Esophagus (tissue), 2 donors: Measurements from ENCODE around the gene KIRREL1. TPM values are rescaled to one million over a fixed set of nuclear protein-coding genes. Genes with fewer than 3 reads are reported as not detected.

Source experiments
- H3K27ac ChIP-seq, 2 donors: one replicate each; pipeline ENCODE4 v1.5.1; 2013; ENCODE audit warnings: low read depth in 2 of 2, mild to moderate bottlenecking in 2 of 2, inconsistent platforms in 1 of 2, low read length in 1 of 2, moderate library complexity in 1 of 2
- H3K27me3 ChIP-seq, 2 donors: one replicate each; pipeline ENCODE4 v1.6.1; 2013; ENCODE audit warnings: low read length in 2 of 2, control low read depth in 1 of 2, mild to moderate bottlenecking in 1 of 2; ENCODE audit not compliant: insufficient read depth in 2 of 2, control insufficient read depth in 1 of 2
- H3K36me3 ChIP-seq, 2 donors: one replicate each; pipeline ENCODE4 v1.6.1; 2013; ENCODE audit warnings: low read length in 1 of 2; ENCODE audit not compliant: control insufficient read depth in 2 of 2, insufficient read depth in 2 of 2
- H3K4me1 ChIP-seq, 2 donors: one replicate each; pipeline ENCODE4 v1.6.1; 2013; ENCODE audit warnings: low read length in 1 of 2; ENCODE audit not compliant: control insufficient read depth in 2 of 2, insufficient read depth in 2 of 2
- H3K4me3 ChIP-seq, 2 donors: one replicate each; pipeline ENCODE4 v1.5.1; 2013; ENCODE audit warnings: low read length in 2 of 2, mild to moderate bottlenecking in 2 of 2, low read depth in 1 of 2, moderate library complexity in 1 of 2
- H3K9me3 ChIP-seq, 2 donors: one replicate each; pipeline ENCODE4 v1.6.1; 2013; ENCODE audit warnings: mild to moderate bottlenecking in 2 of 2, low read depth in 1 of 2, low read length in 1 of 2, moderate library complexity in 1 of 2; ENCODE audit not compliant: control insufficient read depth in 2 of 2, insufficient read depth in 1 of 2
- WGBS, 2 donors: extraction: QIAGEN DNeasy Blood & Tissue Kit; methylation state at CpG; one replicate each; pipeline ENCODE4 v1.1.7; 2013; 5-methylcytosine and 5-hydroxymethylcytosine counted together
- polyA plus RNA-seq, 2 donors: library from polyadenylated mRNA; stranded (reverse); fragments of 200-250 nt; gene quantifications; one replicate each; pipeline ENCODE4 v1.2.3, GENCODE V29; 2013
- donor health status: healthy with polysubstance abuse.
- donor health status: Bipolar disorder and iron deficiency.

KIRREL1 gene
- polyA plus RNA-seq, 2 donors: 2.9 to 3.7 TPM

DNA sequence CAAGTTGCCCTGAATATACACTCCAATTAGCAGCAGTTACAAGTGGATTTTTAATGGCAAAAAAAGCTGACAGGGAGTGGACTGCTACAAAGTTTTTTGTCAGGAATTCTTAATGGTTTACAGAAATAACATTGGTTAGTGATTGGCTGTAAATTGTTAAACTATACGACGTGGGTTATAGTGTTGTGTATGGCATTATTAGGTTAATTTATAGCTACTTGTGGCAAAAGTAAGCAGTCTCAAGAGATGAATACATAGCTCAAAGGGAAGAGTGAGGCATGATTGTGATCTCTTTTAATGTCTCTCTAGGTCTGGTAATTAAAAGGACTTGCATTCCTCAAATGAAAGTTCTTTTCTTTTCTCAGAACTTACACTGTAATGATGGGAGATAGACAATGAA lies 111.4 kb downstream of the KIRREL1 start:
- Histone ChIP-seq H3K27ac (no peak overlapping the region), H3K27me3 (no peaks in the 10 kb centered on the region), H3K4me3 (no peak overlapping the region), H3K9me3 (peaks cover 0 to 3% of the 10 kb centered on the region in 2 donors), H3K36me3 (no peaks in the 10 kb centered on the region), H3K4me1 (no peaks in the 10 kb centered on the region)
- 40 to 49% methylated on average over 2 of the region's 2 CpGs for WGBS, 2 donors

DNA sequence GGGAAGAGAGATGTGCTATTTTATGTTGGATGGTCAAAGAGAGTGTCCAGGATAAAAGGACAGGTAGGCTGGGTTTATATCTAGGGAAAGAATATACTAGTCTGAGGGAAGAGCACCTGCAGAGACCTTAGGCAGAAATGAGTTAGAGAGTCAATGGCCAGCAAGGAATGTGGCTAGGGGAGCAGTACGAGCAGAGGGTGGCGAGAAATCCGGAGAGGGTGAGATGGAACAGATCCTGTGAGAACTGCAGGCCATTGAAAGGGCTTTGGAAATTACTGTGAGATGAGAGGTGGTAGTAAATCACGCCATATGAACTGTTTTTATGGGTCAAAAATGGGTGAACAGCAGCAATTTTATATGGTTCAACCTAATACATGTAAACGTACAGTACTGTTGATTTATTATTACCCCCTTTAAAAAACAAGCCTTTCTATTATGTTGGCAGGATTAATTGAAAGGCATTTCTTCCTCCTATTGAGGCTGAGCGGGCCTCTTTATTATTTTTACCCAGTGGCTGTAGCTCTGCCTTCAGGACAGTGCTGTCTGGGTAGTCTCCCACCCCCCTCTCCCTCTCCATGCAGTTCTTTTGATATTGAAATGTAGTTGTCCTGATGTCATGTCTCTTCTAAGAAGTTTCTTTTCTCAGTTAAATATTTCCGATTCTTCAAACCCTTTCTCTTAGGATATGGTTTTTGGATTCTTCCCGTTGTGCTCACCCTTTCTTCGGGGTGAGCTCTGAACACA lies 112.1 kb downstream of the KIRREL1 start:
- Histone ChIP-seq H3K27ac (no peak overlapping the region), H3K27me3 (no peaks in the 10 kb centered on the region), H3K4me3 (no peak overlapping the region), H3K36me3 (no peaks in the 10 kb centered on the region), H3K9me3 (peaks cover 0 to 3% of the 10 kb centered on the region in 2 donors), H3K4me1 (no peaks in the 10 kb centered on the region)
- WGBS, 2 donors: 67 to 72% methylated on average over 9 of the region's 9 CpGs

DNA sequence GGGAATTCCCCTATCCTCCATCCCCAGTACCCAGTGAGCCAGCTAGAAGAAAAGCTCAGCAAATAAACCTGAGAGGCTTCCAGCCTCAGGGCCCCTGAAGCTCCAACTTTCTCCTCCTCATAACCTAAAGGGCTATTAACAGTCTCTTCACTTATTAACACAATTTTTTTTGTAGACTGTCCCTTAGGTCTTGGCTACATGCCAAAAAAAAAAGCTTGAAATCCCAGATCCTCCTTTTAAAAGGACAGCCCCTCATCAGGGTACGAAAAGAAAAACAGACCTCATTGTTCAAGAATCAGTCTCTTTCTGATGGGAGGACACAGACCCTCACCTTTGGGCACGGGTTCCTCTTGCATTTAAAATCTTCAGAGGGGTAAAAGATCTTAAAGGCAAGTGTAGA lies 114.5 kb downstream of the KIRREL1 start:
- H3K4me3 ChIP-seq: no peak overlapping the region
- no peaks in the 10 kb centered on the region for H3K27me3 ChIP-seq
- H3K9me3 ChIP-seq: peaks cover 0 to 3% of the 10 kb centered on the region in 2 donors
- H3K27ac ChIP-seq: no peak overlapping the region
- 46 to 54% methylated on average over 2 of the region's 2 CpGs for WGBS, 2 donors
- H3K4me1 ChIP-seq: no peaks in the 10 kb centered on the region
- H3K36me3 ChIP-seq: no peaks in the 10 kb centered on the region

DNA sequence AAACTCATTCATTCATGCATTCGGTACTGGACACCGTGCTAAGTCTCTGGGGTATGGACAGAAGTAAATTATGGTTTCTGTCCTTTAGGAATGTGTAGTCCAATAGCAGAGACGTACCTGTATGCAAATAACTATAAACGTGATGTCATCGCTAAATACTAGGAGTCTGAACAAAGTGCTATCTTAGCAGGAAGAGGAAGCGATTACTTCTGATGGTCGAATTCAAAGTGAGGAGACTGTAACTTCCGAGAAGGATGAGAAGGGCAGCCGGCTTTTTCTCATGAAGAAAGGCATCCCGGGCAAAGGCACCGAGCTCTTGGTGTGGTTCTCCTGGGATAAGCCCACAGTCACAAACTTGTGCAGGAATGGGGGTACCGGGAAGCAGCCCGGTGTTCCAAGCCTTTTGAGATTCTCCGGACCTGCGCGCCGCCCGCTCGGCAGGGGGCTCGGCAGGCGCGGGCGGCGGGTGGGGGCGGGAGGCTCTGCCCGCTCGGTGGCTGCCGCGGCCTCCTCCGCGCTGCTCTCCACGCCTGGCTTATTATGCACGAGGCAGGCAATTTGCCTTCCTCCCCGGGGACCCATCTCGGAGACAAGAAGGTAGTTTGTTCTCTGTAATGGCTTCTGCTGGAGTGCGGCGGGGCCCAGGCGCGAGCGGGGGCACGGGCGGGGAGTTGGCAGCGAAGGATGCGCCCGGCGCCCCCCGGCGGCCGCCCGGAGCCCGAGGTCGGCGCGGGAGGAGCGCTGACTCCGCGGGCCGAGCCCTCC lies 119.7 kb downstream of the KIRREL1 start:
- H3K9me3 ChIP-seq: peaks cover 0 to 3% of the 10 kb centered on the region in 2 donors
- no peaks in the 10 kb centered on the region for H3K36me3 ChIP-seq
- H3K4me3 ChIP-seq: peak overlapping the region; percentile 47 to 55
- no peak overlapping the region for H3K27ac ChIP-seq
- no peaks in the 10 kb centered on the region for H3K4me1 ChIP-seq
- no peaks in the 10 kb centered on the region for H3K27me3 ChIP-seq
- WGBS, 2 donors: 5 to 6% methylated on average over 49 to 58 of the region's 58 CpGs

DNA sequence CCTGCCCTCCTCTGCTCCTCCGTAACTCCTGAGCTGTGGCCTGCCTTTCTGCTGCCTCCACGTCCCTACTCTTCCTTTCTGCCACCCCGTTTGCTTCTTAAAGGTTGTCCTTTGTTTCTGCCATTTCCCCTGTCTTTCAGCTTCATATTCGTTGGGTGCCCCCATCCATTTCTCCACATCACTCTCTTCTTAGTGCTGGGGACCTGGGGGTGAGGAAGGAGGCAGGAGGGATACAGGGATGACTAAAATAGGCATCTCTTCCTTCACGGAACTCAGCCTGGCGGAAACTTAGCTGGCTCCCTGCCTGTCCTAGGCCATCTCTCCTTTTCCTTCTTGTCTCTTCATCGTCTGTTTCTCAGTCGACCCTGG lies 120.3 kb downstream of the KIRREL1 start:
- no peaks in the 10 kb centered on the region for H3K4me1 ChIP-seq
- H3K9me3 ChIP-seq: peaks cover 0 to 3% of the 10 kb centered on the region in 2 donors
- no peaks in the 10 kb centered on the region for H3K36me3 ChIP-seq
- peak overlapping the region; percentile 47 to 55 for H3K4me3 ChIP-seq
- H3K27me3 ChIP-seq: no peaks in the 10 kb centered on the region
- no peak overlapping the region for H3K27ac ChIP-seq
- 33% methylated on average over 8 of the region's 8 CpGs for WGBS, 2 donors

DNA sequence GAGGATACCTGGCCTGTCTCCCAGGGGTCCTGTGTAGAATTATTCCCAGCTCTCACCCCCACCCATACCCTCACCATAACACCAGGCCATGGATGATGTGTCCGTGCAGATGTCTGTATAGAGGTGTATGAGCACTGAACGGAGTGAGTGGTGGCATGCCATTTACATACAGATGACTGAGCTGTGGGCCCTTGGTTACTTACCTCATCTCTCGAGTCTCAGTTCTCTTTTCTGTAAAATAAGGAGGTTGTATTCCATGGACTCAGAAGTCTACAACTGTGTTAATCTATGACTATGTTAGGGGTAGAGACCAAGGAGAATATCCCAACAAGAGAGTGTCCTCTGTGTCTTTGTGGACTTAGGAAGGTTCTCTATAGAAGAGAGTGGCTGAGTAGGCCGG lies 121.7 kb downstream of the KIRREL1 start:
- no peaks in the 10 kb centered on the region for H3K27me3 ChIP-seq
- 95% methylated on average over 4 of the region's 4 CpGs for WGBS, 2 donors
- no peaks in the 10 kb centered on the region for H3K36me3 ChIP-seq
- H3K9me3 ChIP-seq: no peaks in the 10 kb centered on the region
- H3K27ac ChIP-seq: no peak overlapping the region
- no peak overlapping the region for H3K4me3 ChIP-seq
- H3K4me1 ChIP-seq: no peaks in the 10 kb centered on the region

DNA sequence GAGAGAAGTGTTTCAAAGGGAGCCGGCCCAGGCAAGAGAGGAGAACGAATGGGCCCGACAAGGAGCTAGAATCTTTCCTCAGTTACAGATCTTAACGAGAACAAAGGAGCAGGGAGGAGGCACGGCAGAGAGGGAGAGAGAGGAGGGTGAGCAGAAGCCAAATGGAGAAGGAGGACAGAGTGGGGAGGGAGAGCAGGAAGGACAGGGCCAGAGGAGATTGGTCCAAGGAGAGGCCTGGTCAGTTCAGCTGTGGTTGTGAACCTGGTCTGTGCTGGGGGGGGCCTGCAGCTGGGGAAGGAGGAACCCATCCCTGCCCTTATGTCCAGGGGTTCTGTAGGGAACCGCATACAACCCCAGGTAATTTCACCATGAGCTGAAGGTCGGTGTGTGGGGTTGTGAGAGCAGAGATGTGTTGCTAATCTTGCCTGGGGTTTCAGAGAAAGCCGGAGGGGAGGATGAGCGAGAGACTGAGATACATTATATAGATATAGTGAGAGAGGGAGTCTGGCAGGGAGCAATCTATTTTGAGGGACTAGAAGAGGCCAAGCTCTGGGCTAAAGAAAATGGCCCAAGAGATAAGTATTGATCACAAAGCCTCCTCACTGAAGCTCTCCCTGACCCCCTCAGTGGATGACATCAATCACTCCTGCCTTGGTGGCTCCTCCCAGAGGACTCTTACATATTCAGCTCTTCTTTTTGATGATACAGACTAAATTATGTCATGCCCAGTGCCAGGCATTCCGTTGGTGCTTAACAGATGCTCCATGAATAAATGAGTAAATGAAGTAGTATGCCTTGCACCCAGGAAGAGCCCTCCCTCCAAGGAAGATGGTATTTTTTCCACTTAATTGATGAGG lies 123.1 kb downstream of the KIRREL1 start:
- no peak overlapping the region for H3K4me3 ChIP-seq
- no peak overlapping the region for H3K27ac ChIP-seq
- H3K4me1 ChIP-seq: no peaks in the 10 kb centered on the region
- WGBS, 2 donors: 82 to 86% methylated on average over 10 of the region's 10 CpGs
- no peaks in the 10 kb centered on the region for H3K9me3 ChIP-seq
- no peaks in the 10 kb centered on the region for H3K27me3 ChIP-seq
- H3K36me3 ChIP-seq: no peaks in the 10 kb centered on the region

DNA sequence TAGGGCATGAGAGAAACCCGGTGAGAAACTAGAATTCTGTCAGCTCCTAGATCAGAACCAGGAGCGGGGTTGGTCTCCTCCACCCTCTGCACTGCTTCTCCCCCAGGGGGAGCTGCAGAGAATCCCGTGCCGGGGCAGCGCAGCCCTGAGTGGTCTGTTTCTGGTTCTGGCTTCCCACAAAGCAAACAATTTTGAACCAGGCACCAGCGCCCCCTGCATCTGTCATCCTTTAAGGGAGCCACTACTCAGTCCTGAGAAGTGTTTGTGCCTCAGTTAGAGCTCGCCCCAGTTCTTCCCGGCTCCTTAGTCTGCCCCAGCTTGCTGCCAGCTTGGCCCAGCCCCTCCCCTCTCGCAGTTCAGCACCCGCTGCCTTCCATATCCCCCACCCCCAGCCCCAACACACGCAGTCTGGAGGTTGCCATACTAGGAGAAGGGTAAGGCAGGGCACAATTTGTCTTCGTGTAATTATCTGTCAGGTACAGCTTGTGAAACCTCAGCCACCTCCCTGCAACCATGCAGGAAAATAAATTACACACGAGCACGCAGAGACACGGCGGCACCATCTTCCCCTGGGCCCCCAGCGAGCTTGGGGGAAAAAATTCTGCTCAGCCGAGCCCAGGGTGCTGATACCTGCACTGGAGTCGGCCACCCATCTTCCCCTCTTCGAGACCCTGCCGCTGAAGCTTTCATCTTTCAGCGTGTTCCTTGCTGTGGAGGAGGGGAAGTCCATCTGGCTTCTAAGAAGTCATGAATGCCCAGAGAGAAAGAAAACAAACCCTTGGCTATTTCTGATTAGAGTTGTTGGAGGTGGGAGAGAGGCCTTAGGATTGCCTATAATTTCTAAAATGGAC lies 124.6 kb downstream of the KIRREL1 start:
- Histone ChIP-seq H3K27me3 (no peaks in the 10 kb centered on the region), H3K36me3 (no peaks in the 10 kb centered on the region), H3K4me3 (no peak overlapping the region), H3K27ac (no peak overlapping the region), H3K9me3 (no peaks in the 10 kb centered on the region), H3K4me1 (no peaks in the 10 kb centered on the region)
- 10% methylated on average over 22 of the region's 22 CpGs for WGBS, 2 donors
